WTC11 (cell line): Measurements from ENCODE around the gene TOMM5.

ENCODE experiments used
- ATF3 ChIP-seq: sonication (generic); formaldehyde crosslinking; conservative IDR thresholded peaks from 2 replicates; pipeline ENCODE4 v1.8.1; 2022; ENCODE audit warnings: mild to moderate bottlenecking, missing genetic modification reagents
- CREB1 ChIP-seq: sonication (generic); formaldehyde crosslinking; IDR thresholded peaks from 2 replicates; pipeline ENCODE4 v1.8.0; 2023; ENCODE audit warnings: mild to moderate bottlenecking, missing genetic modification reagents
- CREM ChIP-seq: sonication (generic); formaldehyde crosslinking; IDR thresholded peaks from 2 replicates; pipeline ENCODE4 v1.8.1; 2022; ENCODE audit warnings: mild to moderate bottlenecking, missing genetic modification reagents, moderate library complexity
- CTCF ChIP-seq: fragments of 200-600 bp; IDR thresholded peaks from 2 replicates; pipeline ENCODE4 v1.8.0; 2022; ENCODE audit warnings: antibody characterized with exemption
- JAZF1 ChIP-seq: fragments of 250-450 bp; sonication (Bioruptor Pico); IDR thresholded peaks from 2 replicates; pipeline ENCODE4 v1.9.0; 2021; ENCODE audit warnings: moderate library complexity, mild to moderate bottlenecking, inconsistent platforms
- MAX ChIP-seq: sonication (generic); formaldehyde crosslinking; IDR thresholded peaks from 2 replicates; pipeline ENCODE4 v1.8.0; 2022; ENCODE audit warnings: mild to moderate bottlenecking, missing genetic modification reagents
- NR2C2 ChIP-seq: sonication (generic); formaldehyde crosslinking; IDR thresholded peaks from 2 replicates; pipeline ENCODE4 v1.8.0; 2022; ENCODE audit warnings: mild to moderate bottlenecking, missing genetic modification reagents
- USF1 ChIP-seq: sonication (generic); formaldehyde crosslinking; IDR thresholded peaks from 2 replicates; pipeline ENCODE4 v1.8.0; 2022; ENCODE audit warnings: mild to moderate bottlenecking, missing genetic modification reagents

- TF ChIP-seq MAX (CRISPR knock-in tag) (no peak), NR2C2 (CRISPR knock-in tag) (no peak), CTCF (no peak), ATF3 (CRISPR knock-in tag) (no peak), JAZF1 (no peak), USF1 (CRISPR knock-in tag) (no peak), CREM (CRISPR knock-in tag) (no peak), CREB1 (no peak)
Observed at GRCh38 chr9:37596504-37596903, 4.1 kb upstream of the TOMM5 start.
